SIG-M5 treated with dmso at 0.1 percent for 504 hours (cell line): ENCODE measurements around the gene HSD11B1L.
A peak's percentile ranks its signal among the peaks of the same experiment; 100 is the strongest.

ENCODE experiments used
- DNase-seq: peaks from one replicate; lab custom pipeline; 2025; ENCODE audit not compliant: unreplicated experiment; lab: John Stamatoyannopoulos, UW

Gene HSD11B1L

GRCh38 chr19:5680437-5681368 lies at the start of gene HSD11B1L, which contains the start of gene MICOS13:
Gene HSD11B1L, plus strand, starts transcription at chr19:5681027. Its CDS starts 3,806 bp downstream, at chr19:5684833.
Gene MICOS13, minus strand, starts transcription at chr19:5680516. Its CDS starts 30 bp downstream, at chr19:5680486.
- DNase-seq, result peak; percentile 96

- no peak for DNase-seq
Measured at GRCh38 chr19:5631567-5632240, 49.1 kb upstream of the HSD11B1L start.

GRCh38 chr19:5632241-5632612 lies 48.6 kb upstream of the HSD11B1L start:
- DNase-seq, result no peak

- no peak for DNase-seq
Measured at GRCh38 chr19:5632657-5633056, 48.2 kb upstream of the HSD11B1L start.

GRCh38 chr19:5635427-5635826 lies 45.4 kb upstream of the HSD11B1L start:
- no peak for DNase-seq

GRCh38 chr19:5637971-5638370 lies 42.9 kb upstream of the HSD11B1L start:
- DNase-seq, result no peak

GRCh38 chr19:5641171-5641570 lies 39.7 kb upstream of the HSD11B1L start:
- DNase-seq, result no peak

GRCh38 chr19:5642204-5642603 lies 38.6 kb upstream of the HSD11B1L start:
- DNase-seq, result no peak

GRCh38 chr19:5643060-5643459 lies 37.8 kb upstream of the HSD11B1L start:
- no peak for DNase-seq

- DNase-seq, result no peak
Measured at GRCh38 chr19:5644037-5644436, 36.8 kb upstream of the HSD11B1L start.

- no peak for DNase-seq
Measured at GRCh38 chr19:5645409-5645808, 35.4 kb upstream of the HSD11B1L start.

- DNase-seq, result no peak
Measured at GRCh38 chr19:5646703-5647102, 34.1 kb upstream of the HSD11B1L start.

- DNase-seq, result no peak
Measured at GRCh38 chr19:5648464-5648863, 32.4 kb upstream of the HSD11B1L start.

- DNase-seq, result no peak
Measured at GRCh38 chr19:5651361-5651760, 29.5 kb upstream of the HSD11B1L start.

GRCh38 chr19:5652261-5652660 lies 28.6 kb upstream of the HSD11B1L start:
- no peak for DNase-seq

GRCh38 chr19:5654931-5655330 lies 25.9 kb upstream of the HSD11B1L start:
- DNase-seq, result no peak

- DNase-seq, result no peak
Measured at GRCh38 chr19:5655412-5655811, 25.4 kb upstream of the HSD11B1L start.

GRCh38 chr19:5661483-5661882 lies 19.3 kb upstream of the HSD11B1L start:
- no peak for DNase-seq

GRCh38 chr19:5663904-5664303 lies 16.9 kb upstream of the HSD11B1L start:
- DNase-seq, result no peak

GRCh38 chr19:5664515-5664914 lies 16.3 kb upstream of the HSD11B1L start:
- DNase-seq, result no peak

- DNase-seq, result no peak
Measured at GRCh38 chr19:5665781-5666513, 14.9 kb upstream of the HSD11B1L start.
